Left renal cortex interstitium (tissue), 4 donors: ENCODE results near the gene EFNA5. TPM values are rescaled to one million over a fixed set of nuclear protein-coding genes. Genes with fewer than 3 reads are reported as not detected.
A peak's percentile ranks its signal among the peaks of the same experiment; 100 is the strongest.

Experiments
- DNase-seq, 4 donors: peaks; one replicate each; pipeline ENCODE4 v3.0.0-alpha.2; 2013; ENCODE audit warnings: low read depth in 4 of 4, low spot score in 2 of 4, missing footprints in 1 of 4
- polyA plus RNA-seq, 4 donors: library from polyadenylated mRNA; unstranded; fragments of 120-200 nt; gene quantifications; one replicate each; pipeline ENCODE4 v1.2.1, GENCODE V29; 2013; ENCODE audit not compliant: insufficient read length in 4 of 4

Gene EFNA5
- polyA plus RNA-seq, result 10 to 100 TPM; 23.3 to 28.7 (median 26.9) TPM

GRCh38 chr5:107670932-107671741 is at the start of gene EFNA5:
Gene EFNA5 (minus strand): TSS chr5:107670937.
- DNase-seq, result peak; percentile 25 to 58 (median 46)

- no peak for DNase-seq
These were observed 48.4 kb upstream of the EFNA5 start for GRCh38 chr5:107719034-107719606.

- DNase-seq, result no peak
These were observed 47.1 kb upstream of the EFNA5 start for GRCh38 chr5:107717816-107718215.

- DNase-seq, result no peak
These were observed 42.5 kb upstream of the EFNA5 start for GRCh38 chr5:107713228-107713627.

- DNase-seq, result no peak
These were observed 41.7 kb upstream of the EFNA5 start for GRCh38 chr5:107712359-107712870.

GRCh38 chr5:107705402-107706014 is 34.8 kb upstream of the EFNA5 start:
- no peak for DNase-seq

GRCh38 chr5:107704681-107705401 is 34.1 kb upstream of the EFNA5 start:
- no peak for DNase-seq

- DNase-seq, result no peak
These were observed 29.7 kb upstream of the EFNA5 start for GRCh38 chr5:107700481-107700880.

GRCh38 chr5:107699425-107699824 is 28.7 kb upstream of the EFNA5 start:
- no peak for DNase-seq

- DNase-seq, result no peak
These were observed 27.5 kb upstream of the EFNA5 start for GRCh38 chr5:107698286-107698685.

- no peak for DNase-seq
These were observed 25.8 kb upstream of the EFNA5 start for GRCh38 chr5:107696498-107696897.

- DNase-seq, result no peak
These were observed 25.3 kb upstream of the EFNA5 start for GRCh38 chr5:107696080-107696479.

GRCh38 chr5:107687937-107688336 is 17.2 kb upstream of the EFNA5 start:
- DNase-seq, result no peak

- DNase-seq, result no peak
These were observed 16.7 kb upstream of the EFNA5 start for GRCh38 chr5:107687404-107687803.

GRCh38 chr5:107682533-107682932 is 11.8 kb upstream of the EFNA5 start:
- DNase-seq, result no peak

- no peak for DNase-seq
These were observed 10.1 kb upstream of the EFNA5 start for GRCh38 chr5:107680799-107681198.

GRCh38 chr5:107680099-107680498 is 9.4 kb upstream of the EFNA5 start:
- no peak for DNase-seq

- no peak for DNase-seq
These were observed 6.0 kb upstream of the EFNA5 start for GRCh38 chr5:107676702-107677101.

GRCh38 chr5:107675201-107675600 is 4.5 kb upstream of the EFNA5 start:
- DNase-seq, result no peak

- no peak for DNase-seq
These were observed 3.9 kb upstream of the EFNA5 start for GRCh38 chr5:107674655-107675054.
